Upper lobe of left lung (tissue), 6 donors: Measurements from ENCODE around the gene LPCAT1. TPM values are rescaled to one million over a fixed set of nuclear protein-coding genes. Genes with fewer than 3 reads are reported as not detected.

Source experiments
- ATAC-seq, 2 donors: fragments of 200-7000 bp; cut with Tn5 transposase; one replicate each; pipeline ENCODE4 v1.9.1; 2022; ENCODE audit warnings: mild to moderate bottlenecking in 2 of 2, moderate library complexity in 2 of 2; ENCODE audit not compliant: low FRiP score in 2 of 2
- DNase-seq, 2 donors: peaks; one replicate each; pipeline ENCODE4 v3.0.0-alpha.2; 2019 to 2020
- H3K27ac ChIP-seq, 4 donors: fragments of 200-600 bp; sonication (generic); one replicate each; pipeline ENCODE4 v1.5.1; 2016 to 2019
- H3K27me3 ChIP-seq, 4 donors: fragments of 200-600 bp; sonication (generic); one replicate each; pipeline ENCODE4 v1.5.1; 2017 to 2019
- H3K36me3 ChIP-seq, 4 donors: fragments of 200-600 bp; sonication (generic); one replicate each; pipeline ENCODE4 v1.5.1; 2016 to 2019
- H3K4me1 ChIP-seq, 4 donors: fragments of 200-600 bp; sonication (generic); one replicate each; pipeline ENCODE4 v1.5.1; 2018 to 2019
- H3K4me3 ChIP-seq, 4 donors: fragments of 200-600 bp; sonication (generic); one replicate each; pipeline ENCODE4 v1.5.1; 2017 to 2019; ENCODE audit warnings: mild to moderate bottlenecking in 2 of 4, moderate library complexity in 1 of 4
- H3K9me3 ChIP-seq, 4 donors: fragments of 200-600 bp; sonication (generic); one replicate each; pipeline ENCODE4 v1.5.1; 2018 to 2019
- EP300 ChIP-seq, 4 donors: sonication (generic); formaldehyde crosslinking; IDR thresholded peaks; one replicate each; pipeline ENCODE4 v1.5.1; 2017; ENCODE audit warnings: antibody characterized with exemption in 4 of 4, control low read depth in 2 of 4
- POLR2A ChIP-seq, 4 donors: fragments of 450-650 bp; IDR thresholded peaks; one replicate each; pipeline ENCODE4 v1.5.1; 2016 to 2017; ENCODE audit warnings: antibody characterized with exemption in 4 of 4, mild to moderate bottlenecking in 2 of 4
- POLR2AphosphoS5 ChIP-seq, 2 donors: sonication (generic); formaldehyde crosslinking; IDR thresholded peaks; one replicate each; pipeline ENCODE4 v1.5.1; 2017; ENCODE audit warnings: antibody characterized with exemption in 2 of 2
- WGBS, 2 donors: methylation state at CpG; one replicate each; pipeline ENCODE4 v1.1.5; 2017 to 2018; 5-methylcytosine and 5-hydroxymethylcytosine counted together
- total RNA-seq, 6 donors: library from RNA; depleted of rRNA in 4 of 6; stranded (reverse); fragments of >200 nt in 4 of 6; gene quantifications; one replicate each; pipeline versions ENCODE4 v1.1.0 to v1.2.1, GENCODE V29; 2016 to 2021
- TF ChIP-seq, protein P1 (sequence below), 6 experiments: fragments of 450-650 bp in 4 of 6; fragments of 200-600 bp in 2 of 6; sonication (generic) in 2 of 6; IDR thresholded peaks; one replicate each; pipeline ENCODE4 v1.5.1; 2016 to 2019; ENCODE audit warnings: antibody characterized with exemption in 6 of 6
- donor health status: DM: no; HTN: no; CAD: no; lungs with moderate emphysema.
- donor health status: DM: no; HTN: yes; CAD: no; lungs with severe emphysema.

LPCAT1 gene
- total RNA-seq, 6 donors from 2014 or later, result 403 to 922 (median 538) TPM

- WGBS, 2 donors, result 95% methylated on average over 12 to 13 of the region's 13 CpGs
- TF ChIP-seq POLR2A (IDR thresholded peaks at IDR 0.05) (no peak), POLR2AphosphoS5 (IDR thresholded peaks at IDR 0.05) (no peak), EP300 (IDR thresholded peaks at IDR 0.05) (no peak)
- TF ChIP-seq, protein P1, sequence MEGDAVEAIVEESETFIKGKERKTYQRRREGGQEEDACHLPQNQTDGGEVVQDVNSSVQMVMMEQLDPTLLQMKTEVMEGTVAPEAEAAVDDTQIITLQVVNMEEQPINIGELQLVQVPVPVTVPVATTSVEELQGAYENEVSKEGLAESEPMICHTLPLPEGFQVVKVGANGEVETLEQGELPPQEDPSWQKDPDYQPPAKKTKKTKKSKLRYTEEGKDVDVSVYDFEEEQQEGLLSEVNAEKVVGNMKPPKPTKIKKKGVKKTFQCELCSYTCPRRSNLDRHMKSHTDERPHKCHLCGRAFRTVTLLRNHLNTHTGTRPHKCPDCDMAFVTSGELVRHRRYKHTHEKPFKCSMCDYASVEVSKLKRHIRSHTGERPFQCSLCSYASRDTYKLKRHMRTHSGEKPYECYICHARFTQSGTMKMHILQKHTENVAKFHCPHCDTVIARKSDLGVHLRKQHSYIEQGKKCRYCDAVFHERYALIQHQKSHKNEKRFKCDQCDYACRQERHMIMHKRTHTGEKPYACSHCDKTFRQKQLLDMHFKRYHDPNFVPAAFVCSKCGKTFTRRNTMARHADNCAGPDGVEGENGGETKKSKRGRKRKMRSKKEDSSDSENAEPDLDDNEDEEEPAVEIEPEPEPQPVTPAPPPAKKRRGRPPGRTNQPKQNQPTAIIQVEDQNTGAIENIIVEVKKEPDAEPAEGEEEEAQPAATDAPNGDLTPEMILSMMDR (IDR thresholded peaks at IDR 0.05), result no peak
- no peaks in the 10 kb centered on the region for H3K27me3 ChIP-seq
- no peak overlapping the region for H3K4me3 ChIP-seq
- peaks cover 0 to 6% (median 2%) of the 10 kb centered on the region in 4 donors for H3K4me1 ChIP-seq
- ATAC-seq (no peak), DNase-seq (no peak)
- H3K9me3 ChIP-seq, result no peaks in the 10 kb centered on the region
- H3K36me3 ChIP-seq, result peaks cover 25 to 90% (median 60%) of the 10 kb centered on the region in 4 donors
- no peak overlapping the region for H3K27ac ChIP-seq
Measured at GRCh38 chr5:1483064-1483463, 40.7 kb downstream of the LPCAT1 start.

DNA sequence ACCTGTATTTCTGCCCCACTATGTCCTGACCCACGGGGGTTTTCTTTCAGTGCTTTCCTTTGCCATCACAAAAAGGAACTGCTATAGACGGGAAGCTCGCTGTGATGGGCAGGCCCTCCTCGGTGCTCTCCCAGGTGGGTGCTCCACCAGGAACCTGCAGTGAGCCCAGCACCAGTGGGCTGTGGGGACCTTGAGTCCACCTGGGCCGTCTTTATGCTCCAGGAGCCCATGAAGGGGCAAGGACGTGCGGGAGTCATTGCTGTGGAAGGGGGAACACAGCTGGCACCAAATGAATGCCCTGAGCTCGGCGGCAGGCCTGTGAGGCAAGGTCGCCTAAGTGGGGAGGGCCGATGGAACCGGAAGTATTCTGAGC, 41.8 kb downstream of the LPCAT1 start:
- no peaks in the 10 kb centered on the region for H3K27me3 ChIP-seq
- 80 to 96% methylated on average over 11 to 12 of the region's 12 CpGs for WGBS, 2 donors

GRCh38 chr5:1481266-1481958, 42.3 kb downstream of the LPCAT1 start:
- TF ChIP-seq POLR2AphosphoS5 (IDR thresholded peaks at IDR 0.05) (no peak), POLR2A (IDR thresholded peaks at IDR 0.05) (no peak), EP300 (IDR thresholded peaks at IDR 0.05) (no peak)
- TF ChIP-seq, protein P1 (IDR thresholded peaks at IDR 0.05), result no peak
- H3K9me3 ChIP-seq, result no peaks in the 10 kb centered on the region
- DNase-seq (peak in 1 of 2 donors; percentile 65), ATAC-seq (no peak)
- 78 to 85% methylated on average over 19 to 25 of the region's 26 CpGs for WGBS, 2 donors
- no peaks in the 10 kb centered on the region for H3K27me3 ChIP-seq
- H3K4me3 ChIP-seq, result no peak overlapping the region
- H3K27ac ChIP-seq, result peak overlapping the region; percentile 18 to 86 (median 80)
- peaks cover 0 to 6% (median 3%) of the 10 kb centered on the region in 4 donors for H3K4me1 ChIP-seq
- H3K36me3 ChIP-seq, result peaks cover 24 to 88% (median 56%) of the 10 kb centered on the region in 4 donors

More for the DNA sequence above, 41.8 kb downstream of the LPCAT1 start:
- ATAC-seq (no peak), DNase-seq (no peak)
- Histone ChIP-seq H3K36me3 (peaks cover 21 to 88% (median 56%) of the 10 kb centered on the region in 4 donors), H3K27ac (peak overlapping the region; percentile 18 to 86 (median 80)), H3K4me1 (peaks cover 0 to 6% (median 2%) of the 10 kb centered on the region in 4 donors), H3K4me3 (no peak overlapping the region), H3K9me3 (no peaks in the 10 kb centered on the region)
- TF ChIP-seq POLR2AphosphoS5 (IDR thresholded peaks at IDR 0.05), result no peak
- TF ChIP-seq POLR2A (IDR thresholded peaks at IDR 0.05), result no peak
- TF ChIP-seq, protein P1 (IDR thresholded peaks at IDR 0.05), result no peak
- TF ChIP-seq EP300 (IDR thresholded peaks at IDR 0.05), result no peak

DNA sequence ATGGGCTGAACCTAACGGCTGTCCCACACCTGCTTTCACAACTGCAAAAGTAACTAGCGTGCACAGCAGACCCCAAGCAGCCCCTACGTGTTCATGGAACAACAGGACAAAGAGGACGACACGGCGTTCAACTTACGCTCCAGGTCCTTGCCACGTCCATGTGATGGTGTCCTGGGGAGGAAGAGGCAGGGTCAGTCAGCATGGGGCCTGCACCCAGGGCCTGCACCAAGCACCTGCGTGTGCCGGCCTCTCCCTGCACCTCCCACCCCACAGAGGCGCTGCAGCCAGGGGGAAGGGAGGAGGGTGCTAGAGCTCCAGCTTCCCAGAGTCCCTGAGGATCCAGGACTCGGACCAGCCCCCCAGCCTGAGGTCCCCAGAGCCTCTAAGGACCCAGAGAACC, 43.0 kb downstream of the LPCAT1 start:
- ATAC-seq, result no peak
- 77 to 90% methylated on average over 11 to 12 of the region's 12 CpGs for WGBS, 2 donors
- Histone ChIP-seq H3K36me3 (peaks cover 26 to 88% (median 56%) of the 10 kb centered on the region in 4 donors), H3K9me3 (no peaks in the 10 kb centered on the region), H3K27me3 (no peaks in the 10 kb centered on the region), H3K27ac (peak overlapping the region; percentile 70 to 86 (median 80)), H3K4me3 (no peak overlapping the region), H3K4me1 (peaks cover 0 to 6% (median 5%) of the 10 kb centered on the region in 4 donors)
- TF ChIP-seq, protein P1 (IDR thresholded peaks at IDR 0.05), result no peak
- TF ChIP-seq POLR2AphosphoS5 (IDR thresholded peaks at IDR 0.05) (no peak), POLR2A (IDR thresholded peaks at IDR 0.05) (no peak), EP300 (IDR thresholded peaks at IDR 0.05) (no peak)
- DNase-seq, result no peak
